ENCODE results near the gene NPAS4.

DNA sequence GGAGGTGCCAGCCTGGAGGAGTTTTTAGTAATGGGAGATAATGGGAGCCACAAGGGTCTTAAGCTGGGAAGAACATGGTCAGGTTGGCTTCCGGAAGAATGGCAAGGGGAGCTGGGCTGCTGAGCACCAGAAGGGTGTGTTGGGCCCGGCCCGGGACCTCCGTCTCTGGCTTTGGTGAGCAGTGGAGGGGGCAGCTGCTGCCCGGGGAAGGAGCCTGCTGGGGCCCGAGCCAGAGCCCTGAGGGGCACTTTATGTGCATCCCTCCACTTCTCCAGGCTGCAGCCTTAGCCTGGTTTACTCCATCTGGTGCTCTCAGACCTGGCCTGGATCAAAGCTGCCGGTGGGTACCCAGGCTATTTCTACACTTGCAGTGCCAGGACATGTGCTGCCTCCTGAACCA lies 8.7 kb upstream of the NPAS4 start:
- TF ChIP-seq E2F1 (CRISPR knock-in tag; IDR thresholded peaks at IDR 0.05) = no peak
- TF ChIP-seq NR3C1 (CRISPR knock-in tag; conservative IDR thresholded peaks at IDR 0.05; ENCODE audit: low read depth) = no peak
- TF ChIP-seq CTCF (IDR thresholded peaks at IDR 0.05) = no peak
